Measurements from ENCODE around the gene SIL1. TPM values are rescaled to one million over a fixed set of nuclear protein-coding genes. Genes with fewer than 3 reads are reported as not detected.

The SIL1 gene
- total and polyA plus RNA-seq, 2 of the 13 experiments (the other 11 are each of a cell fraction or from before 2014, with no cell fraction given), result 26.0 to 30.0 TPM

DNA sequence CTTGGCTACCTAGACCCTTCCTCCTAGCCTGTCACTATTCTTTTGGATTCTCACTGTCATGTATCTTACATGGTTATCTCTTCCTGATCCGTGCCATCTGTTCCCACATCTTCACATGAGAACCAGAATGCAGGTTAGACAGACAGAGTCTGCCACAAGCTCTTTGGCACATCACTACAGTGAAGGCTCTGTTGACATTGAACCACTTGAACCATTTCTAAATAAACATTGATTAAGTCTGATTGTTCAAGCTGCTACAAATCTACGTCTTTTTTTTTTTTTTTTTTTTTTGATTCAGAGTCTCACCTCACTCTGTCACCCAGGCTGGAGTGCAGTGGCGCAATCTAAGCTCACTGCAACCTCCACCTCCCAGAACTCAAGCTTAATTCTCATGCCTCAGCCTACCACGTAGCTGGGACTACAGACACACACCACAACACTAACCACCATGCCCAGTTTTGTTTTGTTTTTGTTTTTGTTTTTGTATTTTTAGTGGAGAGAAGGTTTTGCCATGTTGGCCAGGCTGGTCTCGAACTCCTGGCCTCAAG is 237.9 kb downstream of the SIL1 start (continued):
- TF ChIP-seq, protein P1, sequence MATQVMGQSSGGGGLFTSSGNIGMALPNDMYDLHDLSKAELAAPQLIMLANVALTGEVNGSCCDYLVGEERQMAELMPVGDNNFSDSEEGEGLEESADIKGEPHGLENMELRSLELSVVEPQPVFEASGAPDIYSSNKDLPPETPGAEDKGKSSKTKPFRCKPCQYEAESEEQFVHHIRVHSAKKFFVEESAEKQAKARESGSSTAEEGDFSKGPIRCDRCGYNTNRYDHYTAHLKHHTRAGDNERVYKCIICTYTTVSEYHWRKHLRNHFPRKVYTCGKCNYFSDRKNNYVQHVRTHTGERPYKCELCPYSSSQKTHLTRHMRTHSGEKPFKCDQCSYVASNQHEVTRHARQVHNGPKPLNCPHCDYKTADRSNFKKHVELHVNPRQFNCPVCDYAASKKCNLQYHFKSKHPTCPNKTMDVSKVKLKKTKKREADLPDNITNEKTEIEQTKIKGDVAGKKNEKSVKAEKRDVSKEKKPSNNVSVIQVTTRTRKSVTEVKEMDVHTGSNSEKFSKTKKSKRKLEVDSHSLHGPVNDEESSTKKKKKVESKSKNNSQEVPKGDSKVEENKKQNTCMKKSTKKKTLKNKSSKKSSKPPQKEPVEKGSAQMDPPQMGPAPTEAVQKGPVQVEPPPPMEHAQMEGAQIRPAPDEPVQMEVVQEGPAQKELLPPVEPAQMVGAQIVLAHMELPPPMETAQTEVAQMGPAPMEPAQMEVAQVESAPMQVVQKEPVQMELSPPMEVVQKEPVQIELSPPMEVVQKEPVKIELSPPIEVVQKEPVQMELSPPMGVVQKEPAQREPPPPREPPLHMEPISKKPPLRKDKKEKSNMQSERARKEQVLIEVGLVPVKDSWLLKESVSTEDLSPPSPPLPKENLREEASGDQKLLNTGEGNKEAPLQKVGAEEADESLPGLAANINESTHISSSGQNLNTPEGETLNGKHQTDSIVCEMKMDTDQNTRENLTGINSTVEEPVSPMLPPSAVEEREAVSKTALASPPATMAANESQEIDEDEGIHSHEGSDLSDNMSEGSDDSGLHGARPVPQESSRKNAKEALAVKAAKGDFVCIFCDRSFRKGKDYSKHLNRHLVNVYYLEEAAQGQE (IDR thresholded peaks at IDR 0.05; ENCODE audit: borderline replicate concordance in 1 of 2, low read depth in 1 of 2, low read length in 2 of 2), result no peak

DNA sequence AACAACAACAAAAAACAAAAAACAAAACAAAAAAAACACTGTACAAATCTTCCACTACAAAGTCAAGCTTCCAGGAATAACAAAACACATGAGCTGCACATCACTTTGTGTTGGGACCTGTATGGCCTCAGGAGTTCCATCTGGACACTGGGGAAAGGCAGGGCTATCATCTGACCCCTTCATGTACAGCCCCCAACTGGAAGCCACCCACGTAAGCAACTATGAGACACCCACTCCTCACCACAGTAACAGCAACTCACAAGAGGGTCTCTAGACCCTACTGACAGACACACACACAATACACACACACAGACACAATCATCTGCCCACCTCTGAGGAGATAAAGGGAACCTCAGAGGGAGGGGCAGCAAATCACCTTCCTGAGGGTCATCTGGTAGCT is 241.4 kb downstream of the SIL1 start:
- DNase-seq (ENCODE audit: low spot score), result no peak
- H3K9me3 ChIP-seq (ENCODE audit: low read length), result no peaks in the 10 kb centered on the region
- H3K4me3 ChIP-seq (replicated peaks in 1 of 3; ENCODE audit: insufficient read depth in 1 of 3, low read depth in 2 of 3, low read length in 3 of 3), result no peak overlapping the region
- intact Hi-C loops (cut with micrococcal nuclease; ENCODE audit: unreplicated experiment), result no loop called here
- no peak for ATAC-seq
- ChIA-PET CTCF (ENCODE audit: low intra/inter-chr PET ratio, low total read pairs) (no interaction called here), POLR2A (no interaction called here)
- in situ Hi-C loops (cut with HindIII; ENCODE audit: extremely low pct_ligation_motif_present, low pct_unique_long_range_greater_than_20kb), result loop anchor here (25.0 kb wide), 1 partner anchor 306 kb away; no protein-coding TSS in a partner anchor
- no peak overlapping the region for H2AFZ ChIP-seq (ENCODE audit: low read length)
- H3K36me3 ChIP-seq (replicated peaks in 1 of 2; ENCODE audit: control insufficient read depth in 1 of 2, insufficient read depth in 2 of 2, low read length in 2 of 2), result no peaks in the 10 kb centered on the region
- H3K27ac ChIP-seq (ENCODE audit: extremely low read length, insufficient read depth, low read length), result no peak overlapping the region
- no peaks in the 10 kb centered on the region for H4K20me1 ChIP-seq (ENCODE audit: insufficient read depth, low read length)
- no TSS peak for BruUV-seq (replicated peaks)
- H3K4me2 ChIP-seq (ENCODE audit: low read depth, low read length), result no peak overlapping the region
- 100% methylated on average over 1 of the region's 1 CpG for WGBS (ENCODE audit: low lambda C conversion rate)
- H3K9ac ChIP-seq (ENCODE audit: insufficient read depth, low read depth, low read length), result no peak overlapping the region
- no peaks in the 10 kb centered on the region for H3K27me3 ChIP-seq (ENCODE audit: control insufficient read depth in 1 of 2, insufficient read depth in 2 of 2, low read length in 2 of 2)
- H3K4me1 ChIP-seq (ENCODE audit: insufficient read depth, low read length), result peaks cover 32% of the 10 kb centered on the region
- no peaks in the 10 kb centered on the region for H3K79me2 ChIP-seq (ENCODE audit: insufficient read depth, low read length)
- FAIRE-seq, result no peak
- no peak for TF ChIP-seq YEATS2 (CRISPR knock-in tag; IDR thresholded peaks at IDR 0.05; ENCODE audit: borderline replicate concordance)
- TF ChIP-seq HNF4G (IDR thresholded peaks at IDR 0.05; ENCODE audit: borderline replicate concordance, low read depth, low read length), result no peak
- TF ChIP-seq HNF4G (CRISPR knock-in tag; IDR thresholded peaks at IDR 0.05; ENCODE audit: borderline replicate concordance, low read depth), result no peak
- TF ChIP-seq CBFB (CRISPR knock-in tag; IDR thresholded peaks at IDR 0.05), result no peak
- TF ChIP-seq, protein P2, sequence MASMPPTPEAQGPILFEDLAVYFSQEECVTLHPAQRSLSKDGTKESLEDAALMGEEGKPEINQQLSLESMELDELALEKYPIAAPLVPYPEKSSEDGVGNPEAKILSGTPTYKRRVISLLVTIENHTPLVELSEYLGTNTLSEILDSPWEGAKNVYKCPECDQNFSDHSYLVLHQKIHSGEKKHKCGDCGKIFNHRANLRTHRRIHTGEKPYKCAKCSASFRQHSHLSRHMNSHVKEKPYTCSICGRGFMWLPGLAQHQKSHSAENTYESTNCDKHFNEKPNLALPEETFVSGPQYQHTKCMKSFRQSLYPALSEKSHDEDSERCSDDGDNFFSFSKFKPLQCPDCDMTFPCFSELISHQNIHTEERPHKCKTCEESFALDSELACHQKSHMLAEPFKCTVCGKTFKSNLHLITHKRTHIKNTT (CRISPR knock-in tag; IDR thresholded peaks at IDR 0.05), result no peak
- TF ChIP-seq, protein P3, sequence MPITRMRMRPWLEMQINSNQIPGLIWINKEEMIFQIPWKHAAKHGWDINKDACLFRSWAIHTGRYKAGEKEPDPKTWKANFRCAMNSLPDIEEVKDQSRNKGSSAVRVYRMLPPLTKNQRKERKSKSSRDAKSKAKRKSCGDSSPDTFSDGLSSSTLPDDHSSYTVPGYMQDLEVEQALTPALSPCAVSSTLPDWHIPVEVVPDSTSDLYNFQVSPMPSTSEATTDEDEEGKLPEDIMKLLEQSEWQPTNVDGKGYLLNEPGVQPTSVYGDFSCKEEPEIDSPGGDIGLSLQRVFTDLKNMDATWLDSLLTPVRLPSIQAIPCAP (CRISPR knock-in tag; IDR thresholded peaks at IDR 0.05; ENCODE audit: low read depth), result no peak
- no peak for TF ChIP-seq CCAR2 (optimal IDR thresholded peaks at IDR 0.05; ENCODE audit: low read depth, low read length)
- TF ChIP-seq, protein P4, sequence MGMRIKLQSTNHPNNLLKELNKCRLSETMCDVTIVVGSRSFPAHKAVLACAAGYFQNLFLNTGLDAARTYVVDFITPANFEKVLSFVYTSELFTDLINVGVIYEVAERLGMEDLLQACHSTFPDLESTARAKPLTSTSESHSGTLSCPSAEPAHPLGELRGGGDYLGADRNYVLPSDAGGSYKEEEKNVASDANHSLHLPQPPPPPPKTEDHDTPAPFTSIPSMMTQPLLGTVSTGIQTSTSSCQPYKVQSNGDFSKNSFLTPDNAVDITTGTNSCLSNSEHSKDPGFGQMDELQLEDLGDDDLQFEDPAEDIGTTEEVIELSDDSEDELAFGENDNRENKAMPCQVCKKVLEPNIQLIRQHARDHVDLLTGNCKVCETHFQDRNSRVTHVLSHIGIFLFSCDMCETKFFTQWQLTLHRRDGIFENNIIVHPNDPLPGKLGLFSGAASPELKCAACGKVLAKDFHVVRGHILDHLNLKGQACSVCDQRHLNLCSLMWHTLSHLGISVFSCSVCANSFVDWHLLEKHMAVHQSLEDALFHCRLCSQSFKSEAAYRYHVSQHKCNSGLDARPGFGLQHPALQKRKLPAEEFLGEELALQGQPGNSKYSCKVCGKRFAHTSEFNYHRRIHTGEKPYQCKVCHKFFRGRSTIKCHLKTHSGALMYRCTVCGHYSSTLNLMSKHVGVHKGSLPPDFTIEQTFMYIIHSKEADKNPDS (CRISPR knock-in tag; IDR thresholded peaks at IDR 0.05), result no peak
- no peak for TF ChIP-seq ZNF660 (CRISPR knock-in tag; IDR thresholded peaks at IDR 0.05; ENCODE audit: borderline replicate concordance, low read depth)
- TF ChIP-seq, protein P5, sequence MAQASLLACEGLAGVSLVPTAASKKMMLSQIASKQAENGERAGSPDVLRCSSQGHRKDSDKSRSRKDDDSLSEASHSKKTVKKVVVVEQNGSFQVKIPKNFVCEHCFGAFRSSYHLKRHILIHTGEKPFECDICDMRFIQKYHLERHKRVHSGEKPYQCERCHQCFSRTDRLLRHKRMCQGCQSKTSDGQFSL (CRISPR knock-in tag; IDR thresholded peaks at IDR 0.05), result no peak
- TF ChIP-seq ARNT (IDR thresholded peaks at IDR 0.05), result no peak
- TF ChIP-seq CC2D1A (CRISPR knock-in tag; IDR thresholded peaks at IDR 0.05), result no peak
